Body of pancreas (tissue), 4 donors: ENCODE results near the gene RAD54L.
"Not testable (repeated sequence)": the region's sequence is repeated elsewhere in the genome, so short reads cannot be mapped to it uniquely, and the experiment has no call there.

Source experiments
- CTCF ChIP-seq, 7 experiments: fragments of 450-650 bp in 4 of 7; fragments of 200-600 bp in 3 of 7; sonication (generic) in 3 of 7; IDR thresholded peaks; one replicate each; pipeline ENCODE4 v1.5.1; 2016 to 2019; ENCODE audit warnings: antibody characterized with exemption in 7 of 7
- POLR2A ChIP-seq, 3 donors: fragments of 450-650 bp; IDR thresholded peaks; one replicate each; pipeline ENCODE4 v1.6.1; 2016; ENCODE audit warnings: antibody characterized with exemption in 3 of 3, mild to moderate bottlenecking in 2 of 3

DNA sequence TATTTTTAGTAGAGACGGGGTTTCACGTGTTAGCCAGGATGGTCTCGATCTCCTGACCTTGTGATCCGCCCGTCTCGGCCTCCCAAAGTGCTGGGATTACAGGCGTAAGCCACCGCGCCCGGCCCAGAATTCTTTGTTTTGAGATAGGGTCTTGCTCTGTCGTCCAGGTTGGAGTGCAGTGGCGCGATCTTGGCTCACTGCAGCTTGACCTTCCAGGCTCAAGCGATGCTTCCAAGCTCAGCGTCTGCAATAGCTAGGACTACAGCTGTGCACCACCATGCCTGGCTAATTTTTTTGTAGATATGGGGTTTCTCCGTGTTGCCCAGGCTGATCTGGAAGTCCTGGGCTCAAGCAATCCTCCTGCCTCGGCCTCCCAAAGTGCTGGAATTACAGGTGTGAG is 1.4 kb upstream of the RAD54L start:
- not testable (repeated sequence) for TF ChIP-seq CTCF, POLR2A (IDR thresholded peaks at IDR 0.05)
